Sciatic nerve (tissue), 2 donors: ENCODE data around the gene RNF144A. TPM values are rescaled to one million over a fixed set of nuclear protein-coding genes. Genes with fewer than 3 reads are reported as not detected.
A peak's percentile ranks its signal among the peaks of the same experiment; 100 is the strongest.
"Not testable (repeated sequence)": the region's sequence is repeated elsewhere in the genome, so short reads cannot be mapped to it uniquely, and the experiment has no call there.

ENCODE experiments used
- ATAC-seq: fragments of 200-7000 bp; cut with Tn5 transposase; one replicate; pipeline ENCODE4 v1.9.1; 2020; ENCODE audit warnings: mild to moderate bottlenecking, moderate library complexity
- DNase-seq: peaks from one replicate; pipeline ENCODE4 v3.0.0-alpha.2; 2020; ENCODE audit warnings: low spot score
- intact Hi-C: fragments of 100-400 bp; cut with DNase I; formaldehyde crosslinking; loops from one replicate; pipeline ENCODE4 v1.14.2; 2022
- total RNA-seq: library from RNA; stranded (reverse); fragmentation: NEBNext Ultra II Directional; extraction: Animal tissue kit (Norgen Biotek cat#: 25700); gene quantifications from one replicate; pipeline ENCODE4 v1.2.1, GENCODE V29; 2021
- donor health status: DM: no; HTN: no; CAD: no.
- donor health status: DM: no; HTN: no; CAD: no.

Gene RNF144A
- total RNA-seq, 1 donor from 2014 or later: 42.5 TPM

GRCh38 chr2:6902581-6902980, 14.6 kb upstream of the RNF144A start:
- intact Hi-C loops, ATAC-seq, DNase-seq: not testable (repeated sequence)

- ATAC-seq (no peak), DNase-seq (no peak)
- intact Hi-C loops: no loop called here
These were observed 11.5 kb upstream of the RNF144A start for GRCh38 chr2:6905668-6906067.

DNA sequence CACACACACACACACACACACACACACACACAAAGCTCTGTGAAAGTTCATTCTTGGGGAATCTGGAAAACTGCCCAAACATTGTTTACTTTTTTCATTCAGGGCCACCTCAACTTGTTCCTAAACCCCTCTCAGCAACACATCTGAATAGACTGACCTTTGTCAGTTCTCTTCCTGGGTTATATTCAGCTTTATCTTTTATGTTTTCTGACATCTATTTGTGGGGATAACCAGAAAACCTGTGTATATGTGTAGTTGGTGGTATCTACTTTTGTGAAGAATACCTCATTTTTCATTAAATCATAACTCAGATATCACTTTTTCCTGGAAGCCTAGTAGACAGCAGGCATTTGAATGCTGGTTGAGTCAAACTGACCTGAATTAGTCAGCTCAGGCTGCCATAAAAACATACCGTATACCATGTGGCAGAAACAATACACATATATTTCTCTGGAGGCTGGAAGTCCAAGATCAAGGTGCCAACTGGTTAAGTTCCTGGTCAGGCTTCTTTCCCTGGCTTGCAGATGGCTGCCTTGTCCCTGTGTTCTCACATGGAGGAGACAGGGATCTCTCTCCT, 11.0 kb upstream of the RNF144A start:
- ATAC-seq (no peak), DNase-seq (no peak)
- intact Hi-C loops: no loop called here

GRCh38 chr2:6908291-6908690, 8.9 kb upstream of the RNF144A start:
- ATAC-seq (no peak), DNase-seq (no peak)
- intact Hi-C loops: no loop called here

GRCh38 chr2:6909431-6910385, 7.5 kb upstream of the RNF144A start:
- ATAC-seq: no peak
- intact Hi-C loops: no loop called here
- no peak for DNase-seq

GRCh38 chr2:6911721-6912120, 5.5 kb upstream of the RNF144A start:
- ATAC-seq (no peak), DNase-seq (no peak)
- intact Hi-C loops: no loop called here

GRCh38 chr2:6913415-6914157, 3.6 kb upstream of the RNF144A start:
- ATAC-seq (no peak), DNase-seq (no peak)
- intact Hi-C loops: no loop called here

DNA sequence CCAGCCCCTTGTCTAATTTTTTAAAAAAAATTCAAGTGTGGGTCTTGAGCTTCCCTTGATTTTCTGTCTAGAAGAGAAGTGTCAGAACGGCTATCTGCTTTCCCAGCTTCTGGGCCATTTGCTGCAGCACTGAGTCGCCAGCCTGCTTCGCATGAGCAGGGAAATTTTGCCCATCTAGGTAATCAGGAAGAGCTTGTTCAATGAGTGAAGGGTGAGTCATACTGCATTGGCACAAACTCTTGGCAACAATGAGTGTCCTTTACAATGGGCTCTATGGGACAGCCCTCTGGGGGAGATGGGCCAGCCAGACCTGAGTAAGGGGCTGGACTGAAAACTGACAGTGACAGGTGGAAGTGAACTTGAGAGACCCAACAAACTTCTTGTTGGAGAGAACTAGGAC, 2.4 kb upstream of the RNF144A start:
- DNase-seq: no peak
- intact Hi-C loops: no loop called here
- ATAC-seq: no peak

DNA sequence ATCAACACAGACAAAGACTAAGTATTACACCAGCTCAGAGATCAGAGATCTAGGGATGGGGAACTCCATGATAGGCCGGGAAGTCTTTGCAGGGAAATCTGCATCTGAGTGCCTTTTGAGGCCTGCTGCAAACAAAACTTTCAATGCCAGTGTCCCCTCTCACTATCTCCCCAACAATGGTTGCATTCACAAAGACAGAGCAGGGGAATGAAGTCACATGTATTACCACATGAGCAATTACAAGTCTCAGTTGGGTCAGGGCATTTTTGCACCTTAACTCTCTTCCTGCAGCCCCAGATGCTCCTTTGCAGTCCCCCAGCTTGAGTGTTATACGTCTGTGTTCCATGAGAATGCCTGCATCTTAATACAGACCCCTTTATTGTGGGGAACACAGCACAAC, 1.8 kb upstream of the RNF144A start:
- ATAC-seq: no peak
- no peak for DNase-seq
- intact Hi-C loops: no loop called here

- ATAC-seq (no peak), DNase-seq (no peak)
- intact Hi-C loops: no loop called here
These were observed 988 bp upstream of the RNF144A start for GRCh38 chr2:6916224-6916623.

DNA sequence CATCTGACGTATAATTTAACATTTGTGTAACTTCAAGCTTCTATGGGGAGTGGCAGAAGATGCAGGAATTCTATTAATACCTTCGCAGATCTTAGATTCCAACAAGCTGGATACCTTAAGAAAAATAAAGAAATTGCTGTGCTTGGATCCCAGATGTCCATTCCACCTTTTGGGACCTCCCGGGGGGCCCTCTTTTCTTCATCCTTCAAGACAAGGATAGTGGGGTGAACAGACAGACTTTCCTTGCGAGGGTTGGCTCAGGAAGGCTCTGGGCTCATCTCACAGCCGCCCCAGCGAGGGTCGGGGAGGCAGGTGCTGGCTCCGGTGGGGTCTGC, 509 bp upstream of the RNF144A start:
- intact Hi-C loops: no loop called here
- DNase-seq (no peak), ATAC-seq (no peak)

DNA sequence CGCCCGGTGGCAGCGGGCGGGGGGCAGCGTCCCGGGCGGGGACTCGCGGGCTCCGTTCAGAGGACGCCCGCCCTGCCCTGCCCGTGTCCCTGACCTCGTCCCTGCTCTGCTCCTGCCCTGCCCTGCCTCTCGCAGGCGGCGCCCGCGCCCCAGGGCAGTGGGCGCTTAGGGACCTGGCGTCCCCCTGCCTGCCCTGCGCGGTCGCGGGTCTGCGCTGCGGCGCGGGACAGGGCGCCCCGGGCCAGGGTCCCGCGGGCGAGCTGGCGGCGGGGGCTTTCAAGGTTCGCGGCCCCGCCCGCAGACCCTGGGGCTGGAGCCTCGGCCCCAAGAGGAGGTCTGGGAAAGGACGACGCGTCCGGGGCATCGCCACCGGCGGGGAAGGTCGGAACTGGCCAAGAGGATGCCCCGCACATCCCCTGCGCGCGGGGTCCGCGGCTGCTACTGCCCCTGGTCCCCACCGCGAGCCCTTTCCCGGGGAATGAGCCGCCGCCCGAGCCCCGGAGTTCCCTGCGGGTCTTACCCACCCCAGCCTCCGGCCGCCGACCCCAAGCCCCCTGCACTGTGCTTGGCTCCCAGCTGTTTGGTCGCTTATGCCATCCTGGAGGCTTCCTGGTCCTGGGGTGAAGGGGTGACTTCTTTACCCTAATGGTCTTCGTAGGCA, 679 bp downstream of the RNF144A start:
- intact Hi-C loops: no loop called here
- peak; percentile 24 for ATAC-seq
- no peak for DNase-seq

DNA sequence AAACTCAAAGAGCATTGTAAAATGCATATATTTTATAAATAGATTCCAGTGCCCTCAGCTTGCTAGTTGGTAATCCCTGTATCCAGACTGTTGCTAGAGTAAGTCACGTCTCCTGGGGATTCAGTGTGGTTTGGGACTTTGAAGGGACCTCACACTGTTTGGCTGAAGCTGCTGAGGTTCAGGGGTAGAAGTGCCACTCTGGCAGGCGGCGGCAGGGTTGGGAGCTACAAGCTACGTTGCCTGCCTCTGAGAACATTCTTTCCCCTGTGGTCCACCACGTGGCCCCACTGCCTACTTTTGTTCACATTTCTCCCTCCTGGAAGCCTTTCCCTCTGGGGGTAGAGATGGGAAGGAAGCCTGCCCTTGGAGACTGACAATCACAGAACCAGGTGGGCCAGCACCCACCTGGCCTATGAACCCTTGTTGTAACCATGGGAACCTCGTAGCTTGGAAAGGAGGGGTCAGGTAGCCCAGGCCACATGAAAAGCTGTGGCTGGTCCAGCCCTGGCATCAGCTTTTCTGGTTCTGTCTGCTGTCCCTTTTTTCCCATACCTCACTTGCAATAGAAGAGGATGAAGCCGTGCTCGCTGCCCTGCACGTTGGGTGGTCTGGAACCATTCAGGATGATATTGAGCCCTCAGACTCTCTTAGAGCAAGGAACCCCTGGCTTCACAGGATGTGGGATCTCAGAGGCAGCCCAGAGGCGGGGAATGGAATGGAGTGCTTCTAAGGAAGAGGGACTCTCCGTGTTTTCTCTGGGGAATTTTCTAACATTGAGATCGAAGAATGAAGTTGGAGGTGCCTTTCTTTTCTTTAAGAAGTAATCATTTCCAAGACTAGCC, 2.9 kb downstream of the RNF144A start:
- peak; percentile 10 for ATAC-seq
- intact Hi-C loops: loop anchor here (10.0 kb wide), 1 partner anchor 115 kb away; no protein-coding TSS in a partner anchor
- DNase-seq: no peak

DNA sequence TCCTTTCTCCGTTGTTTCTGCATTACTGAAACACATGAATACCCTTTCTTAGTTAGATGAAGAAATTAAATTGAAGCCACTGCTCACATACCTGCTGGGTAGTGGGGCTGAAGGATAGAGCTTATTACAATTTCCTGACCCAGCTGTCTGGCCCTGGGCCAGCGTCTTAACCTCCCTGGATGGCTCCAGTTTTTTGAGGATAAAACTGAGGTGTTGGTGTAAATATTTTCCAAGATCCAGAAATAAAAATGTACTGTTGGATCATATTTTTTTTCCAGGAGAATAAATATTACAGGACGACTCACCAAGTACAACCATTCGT, 3.5 kb downstream of the RNF144A start:
- ATAC-seq: no peak
- DNase-seq: no peak
- intact Hi-C loops: loop anchor here (10.0 kb wide), 1 partner anchor 114 kb away; no protein-coding TSS in a partner anchor

GRCh38 chr2:6921321-6921922, 4.2 kb downstream of the RNF144A start:
- DNase-seq: no peak
- intact Hi-C loops: loop anchor here (10.0 kb wide), 1 partner anchor 113 kb away; no protein-coding TSS in a partner anchor
- ATAC-seq: no peak

- no peak for ATAC-seq
- DNase-seq: no peak
- intact Hi-C loops: loop anchor here (10.0 kb wide), 1 partner anchor 113 kb away; no protein-coding TSS in a partner anchor
These were observed 5.0 kb downstream of the RNF144A start for GRCh38 chr2:6922201-6922656.

DNA sequence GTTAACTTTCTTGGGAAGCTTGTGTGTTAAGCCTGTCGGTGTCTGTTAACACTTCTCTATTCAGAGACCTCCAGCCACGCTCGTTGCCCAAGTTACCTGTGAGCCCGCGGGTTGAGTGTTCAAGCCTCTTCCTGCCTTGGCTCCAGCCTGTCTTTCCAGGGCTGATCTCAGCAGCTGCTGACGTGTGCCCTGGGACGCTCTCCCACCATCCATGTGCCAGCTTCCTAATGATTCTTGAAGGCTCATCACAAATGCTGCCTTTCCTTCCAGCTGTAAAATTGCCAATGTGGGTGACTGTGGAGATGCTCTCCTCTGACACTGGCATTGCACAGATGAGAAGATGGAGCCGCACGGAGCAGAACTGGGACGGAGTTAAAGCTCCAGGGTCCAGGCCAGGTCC, 6.1 kb downstream of the RNF144A start:
- DNase-seq: no peak
- intact Hi-C loops: loop anchor here (10.0 kb wide), 1 partner anchor 111 kb away; no protein-coding TSS in a partner anchor
- ATAC-seq: no peak
